ENCODE data around the gene SH3GLB2.

The SH3GLB2 gene

GRCh38 chr9:129075996-129076639, 48.0 kb upstream of the SH3GLB2 start:
- Histone ChIP-seq H3F3A (ENCODE audit: insufficient read depth, low read length) (no peaks in the 10 kb centered on the region), H3K27ac (ENCODE audit: low read length) (no peak overlapping the region), H3K4me1 (ENCODE audit: low read length) (peaks cover 4% of the 10 kb centered on the region), H3K79me2 (ENCODE audit: low read length) (peaks cover 3% of the 10 kb centered on the region; the same call in 1 of the 2 replicates), H3K9me2 (replicated peaks; ENCODE audit: insufficient read depth, low read length) (no peaks in the 10 kb centered on the region), H3K4me3 (ENCODE audit: low read length) (no peak overlapping the region), H3K36me3 (replicated peaks; ENCODE audit: insufficient read depth, low read length) (no peaks in the 10 kb centered on the region), H3K9ac (ENCODE audit: low read length) (no peak overlapping the region), H3K9me3 (replicated peaks; ENCODE audit: insufficient read depth, low read length) (no peaks in the 10 kb centered on the region), H2AFZ (ENCODE audit: low read length) (no peak overlapping the region), H4K20me1 (ENCODE audit: insufficient read depth, low read length) (no peaks in the 10 kb centered on the region), H3K4me2 (ENCODE audit: low read depth, low read length) (no peak overlapping the region), H3K27me3 (replicated peaks; ENCODE audit: insufficient read depth, low read length) (no peaks in the 10 kb centered on the region)
- no peak for DNase-seq
- TF ChIP-seq EZH2phosphoT487 (IDR thresholded peaks at IDR 0.05; ENCODE audit: low read length): no peak
- no peak for TF ChIP-seq EZH2 (optimal IDR thresholded peaks at IDR 0.05; ENCODE audit: low read depth, low read length)
- TF ChIP-seq CTCF (IDR thresholded peaks at IDR 0.05; ENCODE audit: low read length): no peak

- no peak for DNase-seq
- H4K20me1 ChIP-seq (ENCODE audit: insufficient read depth, low read length): no peaks in the 10 kb centered on the region
Observed at GRCh38 chr9:129074106-129074505, 46.0 kb upstream of the SH3GLB2 start.

GRCh38 chr9:129073404-129073803, 45.3 kb upstream of the SH3GLB2 start:
- Histone ChIP-seq H3K27ac (ENCODE audit: low read length) (no peak overlapping the region), H3K9ac (ENCODE audit: low read length) (no peak overlapping the region), H3K36me3 (replicated peaks; ENCODE audit: insufficient read depth, low read length) (no peaks in the 10 kb centered on the region), H2AFZ (ENCODE audit: low read length) (no peak overlapping the region), H3K27me3 (replicated peaks; ENCODE audit: insufficient read depth, low read length) (no peaks in the 10 kb centered on the region), H3K4me2 (ENCODE audit: low read depth, low read length) (no peak overlapping the region), H4K20me1 (ENCODE audit: insufficient read depth, low read length) (no peaks in the 10 kb centered on the region), H3K79me2 (ENCODE audit: low read length) (no peaks in the 10 kb centered on the region), H3F3A (ENCODE audit: insufficient read depth, low read length) (no peaks in the 10 kb centered on the region), H3K4me1 (ENCODE audit: low read length) (no peaks in the 10 kb centered on the region), H3K9me3 (replicated peaks; ENCODE audit: insufficient read depth, low read length) (no peaks in the 10 kb centered on the region), H3K4me3 (ENCODE audit: low read length) (no peak overlapping the region), H3K9me2 (replicated peaks; ENCODE audit: insufficient read depth, low read length) (no peaks in the 10 kb centered on the region)
- DNase-seq: no peak
- no peak for TF ChIP-seq EZH2 (optimal IDR thresholded peaks at IDR 0.05; ENCODE audit: low read depth, low read length)
- no peak for TF ChIP-seq CTCF (IDR thresholded peaks at IDR 0.05; ENCODE audit: low read length)
- TF ChIP-seq EZH2phosphoT487 (IDR thresholded peaks at IDR 0.05; ENCODE audit: low read length): no peak

More at GRCh38 chr9:129074106-129074505, 46.0 kb upstream of the SH3GLB2 start:
- no peaks in the 10 kb centered on the region for H3F3A ChIP-seq (ENCODE audit: insufficient read depth, low read length)
- no peaks in the 10 kb centered on the region for H3K4me1 ChIP-seq (ENCODE audit: low read length)
- no peak overlapping the region for H2AFZ ChIP-seq (ENCODE audit: low read length)
- no peak overlapping the region for H3K9ac ChIP-seq (ENCODE audit: low read length)
- TF ChIP-seq EZH2phosphoT487 (IDR thresholded peaks at IDR 0.05; ENCODE audit: low read length): no peak
- no peaks in the 10 kb centered on the region for H3K79me2 ChIP-seq (ENCODE audit: low read length)
- H3K9me3 ChIP-seq (replicated peaks; ENCODE audit: insufficient read depth, low read length): no peaks in the 10 kb centered on the region
- no peaks in the 10 kb centered on the region for H3K36me3 ChIP-seq (replicated peaks; ENCODE audit: insufficient read depth, low read length)
- no peak overlapping the region for H3K27ac ChIP-seq (ENCODE audit: low read length)
- no peak overlapping the region for H3K4me2 ChIP-seq (ENCODE audit: low read depth, low read length)
- H3K9me2 ChIP-seq (replicated peaks; ENCODE audit: insufficient read depth, low read length): no peaks in the 10 kb centered on the region
- no peak overlapping the region for H3K4me3 ChIP-seq (ENCODE audit: low read length)
- H3K27me3 ChIP-seq (replicated peaks; ENCODE audit: insufficient read depth, low read length): no peaks in the 10 kb centered on the region

- no peaks in the 10 kb centered on the region for H3K4me1 ChIP-seq (ENCODE audit: low read length)
Observed at GRCh38 chr9:129072171-129072570, 44.0 kb upstream of the SH3GLB2 start.

More at GRCh38 chr9:129072171-129072570, 44.0 kb upstream of the SH3GLB2 start:
- TF ChIP-seq CTCF (IDR thresholded peaks at IDR 0.05; ENCODE audit: low read length): no peak
- no peak for TF ChIP-seq EZH2 (optimal IDR thresholded peaks at IDR 0.05; ENCODE audit: low read depth, low read length)
- TF ChIP-seq EZH2phosphoT487 (IDR thresholded peaks at IDR 0.05; ENCODE audit: low read length): no peak
- Histone ChIP-seq H2AFZ (ENCODE audit: low read length) (no peak overlapping the region), H3K4me3 (ENCODE audit: low read length) (no peak overlapping the region), H3K27ac (ENCODE audit: low read length) (no peak overlapping the region), H3K9ac (ENCODE audit: low read length) (no peak overlapping the region), H3K36me3 (replicated peaks; ENCODE audit: insufficient read depth, low read length) (no peaks in the 10 kb centered on the region), H3K9me3 (replicated peaks; ENCODE audit: insufficient read depth, low read length) (no peaks in the 10 kb centered on the region), H3K79me2 (ENCODE audit: low read length) (no peaks in the 10 kb centered on the region), H3K4me2 (ENCODE audit: low read depth, low read length) (no peak overlapping the region), H4K20me1 (ENCODE audit: insufficient read depth, low read length) (no peaks in the 10 kb centered on the region), H3F3A (ENCODE audit: insufficient read depth, low read length) (no peaks in the 10 kb centered on the region), H3K27me3 (replicated peaks; ENCODE audit: insufficient read depth, low read length) (no peaks in the 10 kb centered on the region), H3K9me2 (replicated peaks; ENCODE audit: insufficient read depth, low read length) (no peaks in the 10 kb centered on the region)
- DNase-seq: no peak

Data from MM.1S (cell line).